Transverse colon (tissue), 4 donors: ENCODE measurements around the gene ZMYND11.

ENCODE experiments used
- EP300 ChIP-seq: sonication (generic); formaldehyde crosslinking; IDR thresholded peaks from one replicate; pipeline ENCODE4 v1.6.1; 2017; ENCODE audit warnings: antibody characterized with exemption, low read depth
- POLR2A ChIP-seq: fragments of 450-650 bp; IDR thresholded peaks from one replicate; pipeline ENCODE4 v1.6.1; 2016; ENCODE audit warnings: antibody characterized with exemption, mild to moderate bottlenecking, moderate library complexity
- POLR2AphosphoS5 ChIP-seq, 3 donors: sonication (generic); formaldehyde crosslinking; IDR thresholded peaks; one replicate each; pipeline ENCODE4 v1.6.1; 2016; ENCODE audit warnings: antibody characterized with exemption in 3 of 3
- TF ChIP-seq, protein P1 (sequence below), 5 experiments: fragments of 200-600 bp in 3 of 5; fragments of 450-650 bp in 2 of 5; sonication (generic) in 3 of 5; IDR thresholded peaks; 1 replicate in 2 of 5; 2 replicates in 3 of 5; pipeline ENCODE4 v1.5.1; 2016 to 2017; ENCODE audit warnings: antibody characterized with exemption in 5 of 5, inconsistent platforms in 3 of 5, mild to moderate bottlenecking in 2 of 5, moderate library complexity in 1 of 5

DNA sequence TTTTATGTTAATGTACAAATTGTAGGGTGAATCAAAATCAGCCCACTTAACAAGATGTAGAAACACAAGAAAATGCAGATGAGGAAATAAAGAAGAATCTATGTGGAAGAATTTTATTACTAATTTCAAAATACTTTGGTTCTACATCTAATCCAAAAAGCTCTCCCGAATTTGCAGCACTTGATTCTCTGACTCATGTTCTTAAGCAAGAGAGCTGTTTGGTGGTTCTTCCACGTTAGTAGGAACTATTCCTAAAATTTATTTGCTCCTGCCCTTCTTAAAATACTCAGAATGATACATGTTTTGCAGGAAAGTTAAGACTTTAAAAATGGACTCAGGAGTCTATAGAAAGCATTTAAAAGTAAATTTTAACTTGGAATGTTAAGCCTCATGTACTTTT is 91.8 kb downstream of the ZMYND11 start:
- TF ChIP-seq, protein P1, sequence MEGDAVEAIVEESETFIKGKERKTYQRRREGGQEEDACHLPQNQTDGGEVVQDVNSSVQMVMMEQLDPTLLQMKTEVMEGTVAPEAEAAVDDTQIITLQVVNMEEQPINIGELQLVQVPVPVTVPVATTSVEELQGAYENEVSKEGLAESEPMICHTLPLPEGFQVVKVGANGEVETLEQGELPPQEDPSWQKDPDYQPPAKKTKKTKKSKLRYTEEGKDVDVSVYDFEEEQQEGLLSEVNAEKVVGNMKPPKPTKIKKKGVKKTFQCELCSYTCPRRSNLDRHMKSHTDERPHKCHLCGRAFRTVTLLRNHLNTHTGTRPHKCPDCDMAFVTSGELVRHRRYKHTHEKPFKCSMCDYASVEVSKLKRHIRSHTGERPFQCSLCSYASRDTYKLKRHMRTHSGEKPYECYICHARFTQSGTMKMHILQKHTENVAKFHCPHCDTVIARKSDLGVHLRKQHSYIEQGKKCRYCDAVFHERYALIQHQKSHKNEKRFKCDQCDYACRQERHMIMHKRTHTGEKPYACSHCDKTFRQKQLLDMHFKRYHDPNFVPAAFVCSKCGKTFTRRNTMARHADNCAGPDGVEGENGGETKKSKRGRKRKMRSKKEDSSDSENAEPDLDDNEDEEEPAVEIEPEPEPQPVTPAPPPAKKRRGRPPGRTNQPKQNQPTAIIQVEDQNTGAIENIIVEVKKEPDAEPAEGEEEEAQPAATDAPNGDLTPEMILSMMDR (IDR thresholded peaks at IDR 0.05): no peak
- TF ChIP-seq EP300 (no peak), POLR2A (no peak), POLR2AphosphoS5 (IDR thresholded peaks at IDR 0.05) (no peak)
